Sigmoid colon (tissue), 4 donors: ENCODE measurements around the gene UMODL1.

Experiments
- CTCF ChIP-seq, 4 experiments: fragments of 450-650 bp in 3 of 4; fragments of 200-600 bp in 1 of 4; IDR thresholded peaks; one replicate each; pipeline ENCODE4 v1.5.1; 2016 to 2019; ENCODE audit warnings: antibody characterized with exemption in 4 of 4, mild to moderate bottlenecking in 3 of 4, moderate library complexity in 2 of 4
- POLR2AphosphoS5 ChIP-seq, 4 donors: sonication (generic); formaldehyde crosslinking; IDR thresholded peaks; one replicate each; pipeline ENCODE4 v1.6.1; 2017; ENCODE audit warnings: antibody characterized with exemption in 4 of 4

- TF ChIP-seq POLR2AphosphoS5 (IDR thresholded peaks at IDR 0.05) (no peak), CTCF (IDR thresholded peaks at IDR 0.05) (no peak)
These were observed 11.4 kb upstream of the UMODL1 start for GRCh38 chr21:42059721-42060120.
